Uterus (tissue), 2 donors: Measurements from ENCODE around the gene PXT1.

Experiments
- POLR2A ChIP-seq, 2 donors: fragments of 450-650 bp; IDR thresholded peaks; one replicate each; pipeline ENCODE4 v1.6.1; 2016; ENCODE audit warnings: antibody characterized with exemption in 2 of 2, mild to moderate bottlenecking in 1 of 2, moderate library complexity in 1 of 2
- TF ChIP-seq, protein P1 (sequence below), 4 experiments: fragments of 200-600 bp in 2 of 4; fragments of 450-650 bp in 2 of 4; sonication (generic) in 2 of 4; IDR thresholded peaks; one replicate each; pipeline ENCODE4 v1.5.1; 2016 to 2019; ENCODE audit warnings: antibody characterized with exemption in 4 of 4, mild to moderate bottlenecking in 2 of 4, moderate library complexity in 1 of 4

GRCh38 chr6:36443471-36444428 lies 1.1 kb upstream of the PXT1 start:
- TF ChIP-seq POLR2A (IDR thresholded peaks at IDR 0.05), result no peak
- TF ChIP-seq, protein P1, sequence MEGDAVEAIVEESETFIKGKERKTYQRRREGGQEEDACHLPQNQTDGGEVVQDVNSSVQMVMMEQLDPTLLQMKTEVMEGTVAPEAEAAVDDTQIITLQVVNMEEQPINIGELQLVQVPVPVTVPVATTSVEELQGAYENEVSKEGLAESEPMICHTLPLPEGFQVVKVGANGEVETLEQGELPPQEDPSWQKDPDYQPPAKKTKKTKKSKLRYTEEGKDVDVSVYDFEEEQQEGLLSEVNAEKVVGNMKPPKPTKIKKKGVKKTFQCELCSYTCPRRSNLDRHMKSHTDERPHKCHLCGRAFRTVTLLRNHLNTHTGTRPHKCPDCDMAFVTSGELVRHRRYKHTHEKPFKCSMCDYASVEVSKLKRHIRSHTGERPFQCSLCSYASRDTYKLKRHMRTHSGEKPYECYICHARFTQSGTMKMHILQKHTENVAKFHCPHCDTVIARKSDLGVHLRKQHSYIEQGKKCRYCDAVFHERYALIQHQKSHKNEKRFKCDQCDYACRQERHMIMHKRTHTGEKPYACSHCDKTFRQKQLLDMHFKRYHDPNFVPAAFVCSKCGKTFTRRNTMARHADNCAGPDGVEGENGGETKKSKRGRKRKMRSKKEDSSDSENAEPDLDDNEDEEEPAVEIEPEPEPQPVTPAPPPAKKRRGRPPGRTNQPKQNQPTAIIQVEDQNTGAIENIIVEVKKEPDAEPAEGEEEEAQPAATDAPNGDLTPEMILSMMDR (IDR thresholded peaks at IDR 0.05), result no peak
